ENCODE measurements around the gene EPHB1.
"Not testable (repeated sequence)": the region's sequence is repeated elsewhere in the genome, so short reads cannot be mapped to it uniquely, and the experiment has no call there.

EPHB1 gene

GRCh38 chr3:134955874-134956273, 160.8 kb downstream of the EPHB1 start:
- no peak for DNase-seq (ENCODE audit: low read depth)

- no peak for DNase-seq (ENCODE audit: low read depth)
These were observed 161.3 kb downstream of the EPHB1 start for GRCh38 chr3:134956395-134956794.

- DNase-seq (ENCODE audit: low read depth), result no peak
These were observed 161.8 kb downstream of the EPHB1 start for GRCh38 chr3:134956844-134957243.

- no peak for DNase-seq (ENCODE audit: low read depth)
These were observed 164.5 kb downstream of the EPHB1 start for GRCh38 chr3:134959516-134959915.

GRCh38 chr3:134964226-134964625, 169.2 kb downstream of the EPHB1 start:
- no peak for DNase-seq (ENCODE audit: low read depth)

- no peak for DNase-seq (ENCODE audit: low read depth)
These were observed 170.9 kb downstream of the EPHB1 start for GRCh38 chr3:134965865-134966481.

GRCh38 chr3:134970895-134971294, 175.8 kb downstream of the EPHB1 start:
- no peak for DNase-seq (ENCODE audit: low read depth)

- no peak for DNase-seq (ENCODE audit: low read depth)
These were observed 176.2 kb downstream of the EPHB1 start for GRCh38 chr3:134971306-134971705.

GRCh38 chr3:134971907-134972306, 176.8 kb downstream of the EPHB1 start:
- not testable (repeated sequence) for DNase-seq (ENCODE audit: low read depth)

GRCh38 chr3:134972836-134973455, 177.9 kb downstream of the EPHB1 start:
- no peak for DNase-seq (ENCODE audit: low read depth)

GRCh38 chr3:134974624-134975023, 179.6 kb downstream of the EPHB1 start:
- DNase-seq (ENCODE audit: low read depth), result no peak

GRCh38 chr3:134976948-134977347, 181.9 kb downstream of the EPHB1 start:
- no peak for DNase-seq (ENCODE audit: low read depth)

- DNase-seq (ENCODE audit: low read depth), result no peak
These were observed 183.6 kb downstream of the EPHB1 start for GRCh38 chr3:134978658-134979057.

GRCh38 chr3:134985864-134986715, 191.0 kb downstream of the EPHB1 start:
- no peak for DNase-seq (ENCODE audit: low read depth)

GRCh38 chr3:134988666-134989065, 193.6 kb downstream of the EPHB1 start:
- DNase-seq (ENCODE audit: low read depth), result no peak

GRCh38 chr3:134991003-134991402, 195.9 kb downstream of the EPHB1 start:
- no peak for DNase-seq (ENCODE audit: low read depth)

- DNase-seq (ENCODE audit: low read depth), result no peak
These were observed 196.5 kb downstream of the EPHB1 start for GRCh38 chr3:134991472-134992010.

GRCh38 chr3:134992180-134992579, 197.1 kb downstream of the EPHB1 start:
- DNase-seq (ENCODE audit: low read depth), result no peak

- DNase-seq (ENCODE audit: low read depth), result no peak
These were observed 197.5 kb downstream of the EPHB1 start for GRCh38 chr3:134992586-134992985.

GRCh38 chr3:134993011-134993410, 198.0 kb downstream of the EPHB1 start:
- no peak for DNase-seq (ENCODE audit: low read depth)

GRCh38 chr3:134998158-134998557, 203.1 kb downstream of the EPHB1 start:
- no peak for DNase-seq (ENCODE audit: low read depth)

- DNase-seq (ENCODE audit: low read depth), result no peak
These were observed 203.8 kb downstream of the EPHB1 start for GRCh38 chr3:134998855-134999254.

GRCh38 chr3:135000465-135000864, 205.4 kb downstream of the EPHB1 start:
- no peak for DNase-seq (ENCODE audit: low read depth)
